ENCODE results near the gene ASPSCR1. TPM values are rescaled to one million over a fixed set of nuclear protein-coding genes. Genes with fewer than 3 reads are reported as not detected.
A peak's percentile ranks its signal among the peaks of the same experiment; 100 is the strongest.

ASPSCR1 gene
- total and polyA plus RNA-seq, 9 of the 15 experiments (the other 6 are each of a cell fraction or from before 2014, with no cell fraction given), result 0.90 to 36.9 (median 11.6) TPM

- TF ChIP-seq CTCFL (IDR thresholded peaks at IDR 0.05; ENCODE audit: borderline replicate concordance, insufficient read depth, low read depth, low read length, poor library complexity, severe bottlenecking), result no peak
- TF ChIP-seq ZNF699 (CRISPR knock-in tag; IDR thresholded peaks at IDR 0.05; ENCODE audit: insufficient replicate concordance), result no peak
- TF ChIP-seq ZNF408 (CRISPR knock-in tag; IDR thresholded peaks at IDR 0.05; ENCODE audit: low read depth), result no peak
- TF ChIP-seq HDAC6 (IDR thresholded peaks at IDR 0.05; ENCODE audit: low read depth, low read length), result no peak
- TF ChIP-seq JUNB (CRISPR knock-in tag; conservative IDR thresholded peaks at IDR 0.05), result no peak
- peak; percentile 87 for TF ChIP-seq SMAD4 (CRISPR knock-in tag; conservative IDR thresholded peaks at IDR 0.05)
- no peak for TF ChIP-seq HOXB6 (CRISPR knock-in tag; IDR thresholded peaks at IDR 0.05; ENCODE audit: borderline replicate concordance)
- peak; percentile 43 for TF ChIP-seq NCOR1 (IDR thresholded peaks at IDR 0.05)
- no peak for TF ChIP-seq MCM3 (IDR thresholded peaks at IDR 0.05)
- TF ChIP-seq E2F3 (CRISPR knock-in tag; IDR thresholded peaks at IDR 0.05), result peak; percentile 88
- TF ChIP-seq, protein P1, sequence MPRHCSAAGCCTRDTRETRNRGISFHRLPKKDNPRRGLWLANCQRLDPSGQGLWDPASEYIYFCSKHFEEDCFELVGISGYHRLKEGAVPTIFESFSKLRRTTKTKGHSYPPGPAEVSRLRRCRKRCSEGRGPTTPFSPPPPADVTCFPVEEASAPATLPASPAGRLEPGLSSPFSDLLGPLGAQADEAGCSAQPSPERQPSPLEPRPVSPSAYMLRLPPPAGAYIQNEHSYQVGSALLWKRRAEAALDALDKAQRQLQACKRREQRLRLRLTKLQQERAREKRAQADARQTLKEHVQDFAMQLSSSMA (CRISPR knock-in tag; IDR thresholded peaks at IDR 0.05), result no peak
- TF ChIP-seq PHB (CRISPR knock-in tag; IDR thresholded peaks at IDR 0.05), result peak; percentile 66; the same call in 1 of the 2 replicates
- TF ChIP-seq CBFA2T2 (conservative IDR thresholded peaks at IDR 0.05), result no peak
- peak; percentile 79 for TF ChIP-seq JUND (IDR thresholded peaks at IDR 0.05; ENCODE audit: borderline replicate concordance, low read depth, low read length)
- TF ChIP-seq JUND (tag; IDR thresholded peaks at IDR 0.05; ENCODE audit: borderline replicate concordance, low read depth, low read length), result no peak; the same call in 2 of the 3 replicates
- no peak for TF ChIP-seq KAT2B (IDR thresholded peaks at IDR 0.05; ENCODE audit: low read depth, low read length)
- TF ChIP-seq EP300 (IDR thresholded peaks at IDR 0.05; ENCODE audit: low read length), result 0 out of 2 replicates have a peak, but pooled peaks have one; percentile 31
- TF ChIP-seq, protein P2, sequence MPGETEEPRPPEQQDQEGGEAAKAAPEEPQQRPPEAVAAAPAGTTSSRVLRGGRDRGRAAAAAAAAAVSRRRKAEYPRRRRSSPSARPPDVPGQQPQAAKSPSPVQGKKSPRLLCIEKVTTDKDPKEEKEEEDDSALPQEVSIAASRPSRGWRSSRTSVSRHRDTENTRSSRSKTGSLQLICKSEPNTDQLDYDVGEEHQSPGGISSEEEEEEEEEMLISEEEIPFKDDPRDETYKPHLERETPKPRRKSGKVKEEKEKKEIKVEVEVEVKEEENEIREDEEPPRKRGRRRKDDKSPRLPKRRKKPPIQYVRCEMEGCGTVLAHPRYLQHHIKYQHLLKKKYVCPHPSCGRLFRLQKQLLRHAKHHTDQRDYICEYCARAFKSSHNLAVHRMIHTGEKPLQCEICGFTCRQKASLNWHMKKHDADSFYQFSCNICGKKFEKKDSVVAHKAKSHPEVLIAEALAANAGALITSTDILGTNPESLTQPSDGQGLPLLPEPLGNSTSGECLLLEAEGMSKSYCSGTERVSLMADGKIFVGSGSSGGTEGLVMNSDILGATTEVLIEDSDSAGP (CRISPR knock-in tag; IDR thresholded peaks at IDR 0.05), result 0 out of 2 replicates have a peak, but pooled peaks have one; percentile 68
- TF ChIP-seq ZNF77 (CRISPR knock-in tag; IDR thresholded peaks at IDR 0.05), result no peak
- no peak for TF ChIP-seq PBX2 (CRISPR knock-in tag; IDR thresholded peaks at IDR 0.05; ENCODE audit: low read depth)
- no peak for TF ChIP-seq PBX2 (tag; conservative IDR thresholded peaks at IDR 0.05; ENCODE audit: low read depth)
These were observed 88.3 kb downstream of the ASPSCR1 start, which contains the start of gene DUS1L (continued) for GRCh38 chr17:82065638-82066303.

All from K562 (cell line).